ENCODE measurements around the gene TPCN2.

- TF ChIP-seq CTCF (conservative IDR thresholded peaks at IDR 0.05; ENCODE audit: low read depth, low read length), result no peak
- TF ChIP-seq EZH2 (IDR thresholded peaks at IDR 0.05; ENCODE audit: borderline replicate concordance, low read depth, low read length, poor library complexity, severe bottlenecking), result no peak
Measured at GRCh38 chr11:69053169-69053477, 4.4 kb downstream of the TPCN2 start.

Measured in A673 (cell line).